ENCODE measurements around the gene OSBPL6. TPM values are rescaled to one million over a fixed set of nuclear protein-coding genes. Genes with fewer than 3 reads are reported as not detected.
"Not testable (repeated sequence)": the region's sequence is repeated elsewhere in the genome, so short reads cannot be mapped to it uniquely, and the experiment has no call there.

OSBPL6 gene
- total and polyA plus RNA-seq, 3 experiments from 2014 or later = 0.33 to 1.6 (median 1.2) TPM

- ChIA-PET CTCF (no interaction called here), POLR2A (no interaction called here)
- Histone ChIP-seq H3K9me3 (ENCODE audit: low read length) (no peaks in the 10 kb centered on the region), H3K4me1 (ENCODE audit: insufficient read depth, low read length) (peaks cover 6% of the 10 kb centered on the region), H3K4me3 (ENCODE audit: low read length) (no peak overlapping the region), H3K27me3 (ENCODE audit: insufficient read depth, low read length, poor library complexity, severe bottlenecking) (peaks cover 6% of the 10 kb centered on the region), H3K36me3 (ENCODE audit: insufficient read depth, low read length) (no peaks in the 10 kb centered on the region), H3K27ac (ENCODE audit: low read depth, low read length) (no peak overlapping the region)
- Mint-ChIP-seq H3K4me3 (peak overlapping the region in 2 of 7 donors; percentile 12 to 48), H3K9me3 (no peaks in the 10 kb centered on the region), H3K27ac (peak overlapping the region in 4 of 8 donors; percentile 22 to 86 (median 62)), H3K36me3 (no peaks in the 10 kb centered on the region), H3K27me3 (peaks cover 31 to 44% of the 10 kb centered on the region in 2 donors), H3K4me1 (peaks cover 15 to 31% (median 16%) of the 10 kb centered on the region in 3 donors)
- DNase-seq = peak in 2 of 5 donors; percentile 10 to 28
These were observed 3.3 kb upstream of the OSBPL6 start for GRCh38 chr2:178191004-178191508.

DNA sequence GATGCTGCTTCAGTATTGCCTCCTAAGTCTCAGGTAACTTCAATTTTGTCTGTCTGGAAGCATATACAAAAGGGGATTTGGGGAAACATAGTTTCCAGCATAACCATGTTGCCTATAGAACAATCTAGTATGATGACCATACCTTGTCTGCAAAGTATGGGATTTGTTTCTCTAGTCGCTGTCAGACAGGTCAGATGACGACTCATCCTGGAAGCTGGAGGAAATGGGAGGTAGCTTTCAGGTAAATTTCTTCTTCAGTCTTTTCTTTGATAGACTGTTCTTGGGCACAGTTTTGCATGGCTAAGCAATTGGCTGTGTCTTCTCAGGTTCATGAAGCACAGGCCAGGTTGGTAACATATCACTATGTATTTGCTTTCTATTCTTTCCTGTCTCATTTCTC is 2.8 kb upstream of the OSBPL6 start:
- peak overlapping the region in 3 of 7 donors; percentile 2 to 48 (median 4) for H3K4me3 Mint-ChIP-seq
- H3K27me3 Mint-ChIP-seq = peaks cover 34 to 45% of the 10 kb centered on the region in 2 donors
- H3K27ac Mint-ChIP-seq = peak overlapping the region in 1 of 8 donors; percentile 8
- Histone ChIP-seq H3K36me3 (ENCODE audit: insufficient read depth, low read length) (no peaks in the 10 kb centered on the region), H3K27ac (ENCODE audit: low read depth, low read length) (no peak overlapping the region), H3K27me3 (ENCODE audit: insufficient read depth, low read length, poor library complexity, severe bottlenecking) (peaks cover 6% of the 10 kb centered on the region), H3K4me1 (ENCODE audit: insufficient read depth, low read length) (peaks cover 6% of the 10 kb centered on the region), H3K9me3 (ENCODE audit: low read length) (no peaks in the 10 kb centered on the region), H3K4me3 (ENCODE audit: low read length) (no peak overlapping the region)
- ChIA-PET POLR2A (no interaction called here), CTCF (no interaction called here)
- H3K36me3 Mint-ChIP-seq = no peaks in the 10 kb centered on the region
- H3K9me3 Mint-ChIP-seq = no peaks in the 10 kb centered on the region
- H3K4me1 Mint-ChIP-seq = peaks cover 15 to 31% (median 16%) of the 10 kb centered on the region in 3 donors
- no peak for DNase-seq

GRCh38 chr2:178193496-178193822 is 853 bp upstream of the OSBPL6 start:
- Histone ChIP-seq H3K9me3 (ENCODE audit: low read length) (no peaks in the 10 kb centered on the region), H3K27ac (ENCODE audit: low read depth, low read length) (no peak overlapping the region), H3K4me3 (ENCODE audit: low read length) (peak overlapping the region; percentile 38), H3K4me1 (ENCODE audit: insufficient read depth, low read length) (peaks cover 6% of the 10 kb centered on the region), H3K27me3 (ENCODE audit: insufficient read depth, low read length, poor library complexity, severe bottlenecking) (peaks cover 6% of the 10 kb centered on the region), H3K36me3 (ENCODE audit: insufficient read depth, low read length) (no peaks in the 10 kb centered on the region)
- no peaks in the 10 kb centered on the region for H3K36me3 Mint-ChIP-seq
- peaks cover 0 to 5% (median 0%) of the 10 kb centered on the region in 5 donors for H3K9me3 Mint-ChIP-seq
- peak overlapping the region; percentile 70 to 82 (median 75) for H3K4me3 Mint-ChIP-seq
- ChIA-PET POLR2A (no interaction called here), CTCF (no interaction called here)
- peaks cover 36 to 60% of the 10 kb centered on the region in 2 donors for H3K27me3 Mint-ChIP-seq
- H3K4me1 Mint-ChIP-seq = peaks cover 15 to 31% (median 16%) of the 10 kb centered on the region in 3 donors
- DNase-seq = no peak
- peak overlapping the region in 3 of 8 donors; percentile 26 to 73 (median 44) for H3K27ac Mint-ChIP-seq

- DNase-seq = no peak
- H3K36me3 ChIP-seq (ENCODE audit: insufficient read depth, low read length) = no peaks in the 10 kb centered on the region
- H3K9me3 ChIP-seq (ENCODE audit: low read length) = no peaks in the 10 kb centered on the region
- H3K4me3 Mint-ChIP-seq = peak overlapping the region; percentile 52 to 80 (median 76)
- peak overlapping the region in 1 of 8 donors; percentile 37 for H3K27ac Mint-ChIP-seq
- H3K27me3 Mint-ChIP-seq = peaks cover 35 to 67% of the 10 kb centered on the region in 2 donors
- ChIA-PET POLR2A (no interaction called here), CTCF (no interaction called here)
- peaks cover 6% of the 10 kb centered on the region for H3K4me1 ChIP-seq (ENCODE audit: insufficient read depth, low read length)
- peaks cover 0 to 5% (median 0%) of the 10 kb centered on the region in 5 donors for H3K9me3 Mint-ChIP-seq
- peaks cover 15 to 31% (median 16%) of the 10 kb centered on the region in 3 donors for H3K4me1 Mint-ChIP-seq
- H3K27me3 ChIP-seq (ENCODE audit: insufficient read depth, low read length, poor library complexity, severe bottlenecking) = peaks cover 6% of the 10 kb centered on the region
- peaks cover 0 to 2% (median 0%) of the 10 kb centered on the region in 3 donors for H3K36me3 Mint-ChIP-seq
- H3K4me3 ChIP-seq (ENCODE audit: low read length) = peak overlapping the region; percentile 38
- no peak overlapping the region for H3K27ac ChIP-seq (ENCODE audit: low read depth, low read length)
These were observed 483 bp downstream of the OSBPL6 start for GRCh38 chr2:178194600-178195389.

DNA sequence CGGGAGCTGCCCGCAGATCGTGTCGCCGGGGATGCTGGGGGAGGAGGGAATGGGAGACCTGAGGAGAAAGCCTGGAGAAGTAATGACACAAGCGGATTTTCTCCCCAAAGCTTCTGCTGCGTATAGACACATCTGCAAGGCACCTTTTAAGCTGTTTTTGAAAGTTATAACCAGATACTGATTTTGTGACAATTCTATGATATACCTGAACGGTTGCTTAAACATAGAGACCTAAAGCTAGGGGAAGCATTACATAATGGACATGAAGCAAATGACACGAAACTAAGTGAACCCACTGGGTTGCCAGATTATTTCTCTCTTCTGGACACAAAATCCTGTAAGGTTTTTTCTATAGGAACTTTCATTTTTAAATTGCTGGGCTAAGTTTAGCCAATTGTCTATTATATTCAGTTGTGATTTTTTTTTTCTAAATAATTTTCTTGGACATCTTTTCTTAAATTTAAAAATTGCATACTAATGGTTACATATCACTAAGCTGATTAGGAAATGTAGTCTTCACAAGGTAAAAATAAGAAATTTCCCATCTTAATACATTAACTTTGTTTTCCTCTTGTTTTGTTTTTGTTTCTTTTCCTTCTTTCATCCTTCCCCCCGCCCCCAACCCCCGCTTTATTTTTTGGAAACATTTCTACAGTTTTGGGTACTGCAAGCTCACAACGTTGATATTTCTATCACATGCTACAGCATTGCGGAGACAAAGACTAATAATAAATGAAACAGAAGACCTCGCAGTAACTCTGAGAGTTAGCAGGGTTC is 1.3 kb downstream of the OSBPL6 start:
- ChIA-PET POLR2A (no interaction called here), CTCF (no interaction called here)
- Mint-ChIP-seq H3K4me3 (peak overlapping the region; percentile 58 to 80 (median 76)), H3K36me3 (peaks cover 0 to 2% (median 0%) of the 10 kb centered on the region in 3 donors), H3K4me1 (peaks cover 15 to 31% (median 16%) of the 10 kb centered on the region in 3 donors), H3K9me3 (peaks cover 0 to 5% (median 0%) of the 10 kb centered on the region in 5 donors), H3K27me3 (peaks cover 38 to 66% of the 10 kb centered on the region in 2 donors), H3K27ac (peak overlapping the region in 1 of 8 donors; percentile 37)
- Histone ChIP-seq H3K27me3 (ENCODE audit: insufficient read depth, low read length, poor library complexity, severe bottlenecking) (peaks cover 6% of the 10 kb centered on the region), H3K36me3 (ENCODE audit: insufficient read depth, low read length) (no peaks in the 10 kb centered on the region), H3K9me3 (ENCODE audit: low read length) (no peaks in the 10 kb centered on the region), H3K4me1 (ENCODE audit: insufficient read depth, low read length) (peaks cover 6% of the 10 kb centered on the region), H3K4me3 (ENCODE audit: low read length) (peak overlapping the region; percentile 38), H3K27ac (ENCODE audit: low read depth, low read length) (no peak overlapping the region)
- DNase-seq = no peak

- Histone ChIP-seq H3K9me3 (ENCODE audit: low read length) (no peaks in the 10 kb centered on the region), H3K4me1 (ENCODE audit: insufficient read depth, low read length) (peaks cover 6% of the 10 kb centered on the region), H3K36me3 (ENCODE audit: insufficient read depth, low read length) (no peaks in the 10 kb centered on the region), H3K27me3 (ENCODE audit: insufficient read depth, low read length, poor library complexity, severe bottlenecking) (peaks cover 6% of the 10 kb centered on the region), H3K4me3 (ENCODE audit: low read length) (no peak overlapping the region), H3K27ac (ENCODE audit: low read depth, low read length) (no peak overlapping the region)
- ChIA-PET CTCF (no interaction called here), POLR2A (no interaction called here)
- Mint-ChIP-seq H3K4me1 (peaks cover 9 to 19% (median 16%) of the 10 kb centered on the region in 3 donors), H3K36me3 (peaks cover 0 to 2% (median 0%) of the 10 kb centered on the region in 3 donors), H3K9me3 (peaks cover 0 to 5% (median 0%) of the 10 kb centered on the region in 5 donors), H3K4me3 (no peak overlapping the region), H3K27ac (peak overlapping the region in 1 of 8 donors; percentile 75), H3K27me3 (peaks cover 30 to 67% of the 10 kb centered on the region in 2 donors)
- no peak for DNase-seq
These were observed 3.5 kb downstream of the OSBPL6 start for GRCh38 chr2:178197791-178198190.

- DNase-seq; POLR2A ChIA-PET; H3K36me3 ChIP-seq (ENCODE audit: insufficient read depth, low read length); H3K4me3 ChIP-seq (ENCODE audit: low read length); CTCF ChIA-PET; H3K36me3 Mint-ChIP-seq; H3K9me3 ChIP-seq (ENCODE audit: low read length); H3K27me3 ChIP-seq (ENCODE audit: insufficient read depth, low read length, poor library complexity, severe bottlenecking); H3K9me3 Mint-ChIP-seq; H3K27ac Mint-ChIP-seq; H3K4me3 Mint-ChIP-seq; H3K4me1 ChIP-seq (ENCODE audit: insufficient read depth, low read length); H3K27ac ChIP-seq (ENCODE audit: low read depth, low read length): not testable (repeated sequence)
- Mint-ChIP-seq H3K4me1 (peaks cover 6 to 14% (median 11%) of the 10 kb centered on the region in 3 donors), H3K27me3 (peaks cover 25 to 68% of the 10 kb centered on the region in 2 donors)
These were observed 4.1 kb downstream of the OSBPL6 start for GRCh38 chr2:178198441-178198840.

GRCh38 chr2:178199334-178199733 is 5.0 kb downstream of the OSBPL6 start:
- Mint-ChIP-seq H3K36me3 (peaks cover 0 to 2% (median 0%) of the 10 kb centered on the region in 3 donors), H3K27ac (no peak overlapping the region), H3K27me3 (peaks cover 27 to 70% of the 10 kb centered on the region in 2 donors), H3K4me3 (no peak overlapping the region), H3K4me1 (peaks cover 3 to 11% (median 9%) of the 10 kb centered on the region in 3 donors), H3K9me3 (peaks cover 0 to 5% (median 0%) of the 10 kb centered on the region in 5 donors)
- no peaks in the 10 kb centered on the region for H3K9me3 ChIP-seq (ENCODE audit: low read length)
- no peaks in the 10 kb centered on the region for H3K36me3 ChIP-seq (ENCODE audit: insufficient read depth, low read length)
- H3K4me3 ChIP-seq (ENCODE audit: low read length) = no peak overlapping the region
- peaks cover 6% of the 10 kb centered on the region for H3K4me1 ChIP-seq (ENCODE audit: insufficient read depth, low read length)
- CTCF ChIA-PET = no interaction called here
- POLR2A ChIA-PET = no interaction called here
- no peak for DNase-seq
- no peak overlapping the region for H3K27ac ChIP-seq (ENCODE audit: low read depth, low read length)
- H3K27me3 ChIP-seq (ENCODE audit: insufficient read depth, low read length, poor library complexity, severe bottlenecking) = no peaks in the 10 kb centered on the region
